Measurements from ENCODE around the gene SPATS2L.

SPATS2L gene

DNA sequence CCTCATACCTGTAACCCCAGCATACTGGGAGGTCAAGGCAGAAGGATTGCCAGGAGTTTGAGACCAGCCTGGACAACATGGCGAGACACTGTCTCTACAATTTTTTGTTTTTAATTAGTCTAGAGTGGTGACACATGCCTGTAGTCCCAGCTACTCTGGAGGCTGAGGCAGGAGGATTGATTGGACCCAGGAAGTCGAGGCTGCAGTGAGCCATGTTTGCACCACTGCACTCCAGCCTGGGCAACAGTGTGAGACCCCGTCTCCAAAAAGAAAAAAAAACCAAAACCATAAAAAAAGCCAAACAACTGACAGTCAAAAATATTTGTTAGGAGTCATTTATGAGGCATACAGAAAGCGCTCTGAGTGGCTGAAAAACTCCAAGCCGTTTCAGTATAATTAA is 107.9 kb downstream of the SPATS2L start:
- no peak overlapping the region for H3K4me3 ChIP-seq (ENCODE audit: low read length in 2 of 2)
- no peak overlapping the region for H3K9ac ChIP-seq (ENCODE audit: low read length in 2 of 2)
- H3K4me1 ChIP-seq (ENCODE audit: control insufficient read depth, insufficient read depth, low read length): no peaks in the 10 kb centered on the region
- no peaks in the 10 kb centered on the region for H3K9me3 ChIP-seq (ENCODE audit: control insufficient read depth in 2 of 2, low read length in 2 of 2)
- no peak overlapping the region for H3K27ac ChIP-seq (ENCODE audit: low read length)
- H3K27me3 ChIP-seq (ENCODE audit: control insufficient read depth in 1 of 2, insufficient read depth in 2 of 2, low read length in 2 of 2): no peaks in the 10 kb centered on the region
- peaks cover 5 to 7% of the 10 kb centered on the region in 2 donors for H3K36me3 ChIP-seq (ENCODE audit: control insufficient read depth in 2 of 2, insufficient read depth in 2 of 2, low read length in 2 of 2)

DNA sequence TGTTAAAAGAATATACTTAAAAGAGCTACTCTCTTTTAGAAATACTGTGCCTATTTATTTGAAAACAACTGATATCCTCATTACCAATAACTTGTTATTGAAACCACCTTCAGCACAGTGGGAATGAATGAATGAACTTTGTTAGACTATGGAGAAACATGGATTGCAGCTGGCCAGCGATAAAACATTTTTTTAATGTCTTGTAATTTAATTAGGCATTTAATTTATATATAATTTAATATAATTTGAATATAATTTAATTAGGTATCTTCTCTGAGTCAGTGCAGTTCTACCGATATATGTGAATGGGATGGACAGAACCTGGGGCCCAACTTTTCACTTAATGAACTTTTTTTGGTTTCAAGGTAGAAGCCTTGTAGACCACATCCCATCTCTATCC is 109.0 kb downstream of the SPATS2L start:
- H3K4me3 ChIP-seq (ENCODE audit: low read length in 2 of 2): no peak overlapping the region
- H3K4me1 ChIP-seq (ENCODE audit: control insufficient read depth, insufficient read depth, low read length): no peaks in the 10 kb centered on the region
- peaks cover 12 to 16% of the 10 kb centered on the region in 2 donors for H3K36me3 ChIP-seq (ENCODE audit: control insufficient read depth in 2 of 2, insufficient read depth in 2 of 2, low read length in 2 of 2)
- no peak overlapping the region for H3K9ac ChIP-seq (ENCODE audit: low read length in 2 of 2)
- H3K27me3 ChIP-seq (ENCODE audit: control insufficient read depth in 1 of 2, insufficient read depth in 2 of 2, low read length in 2 of 2): no peaks in the 10 kb centered on the region
- H3K9me3 ChIP-seq (ENCODE audit: control insufficient read depth in 2 of 2, low read length in 2 of 2): no peaks in the 10 kb centered on the region
- no peak overlapping the region for H3K27ac ChIP-seq (ENCODE audit: low read length)

DNA sequence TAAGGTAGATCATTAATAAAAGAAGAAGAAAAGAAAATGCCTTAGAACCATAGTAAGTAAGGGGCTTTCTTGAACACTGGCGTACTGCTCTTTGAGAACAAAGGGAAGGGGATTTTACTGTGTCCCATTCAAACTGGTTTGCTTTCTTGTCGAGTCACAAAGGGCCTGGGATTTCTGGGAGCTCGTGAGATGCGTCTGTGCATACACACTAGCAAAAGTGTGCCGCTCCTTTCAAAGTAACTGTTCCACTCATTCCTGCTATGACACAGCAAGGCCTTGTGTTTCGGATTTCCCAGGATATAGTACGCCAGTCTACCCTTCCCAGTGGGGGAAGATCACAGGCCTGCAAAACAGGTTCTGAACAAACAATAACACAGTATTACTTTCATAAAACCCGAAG is 110.4 kb downstream of the SPATS2L start:
- H3K9ac ChIP-seq (ENCODE audit: low read length in 2 of 2): no peak overlapping the region
- no peaks in the 10 kb centered on the region for H3K4me1 ChIP-seq (ENCODE audit: control insufficient read depth, insufficient read depth, low read length)
- no peak overlapping the region for H3K4me3 ChIP-seq (ENCODE audit: low read length in 2 of 2)
- H3K27me3 ChIP-seq (ENCODE audit: control insufficient read depth in 1 of 2, insufficient read depth in 2 of 2, low read length in 2 of 2): no peaks in the 10 kb centered on the region
- no peak overlapping the region for H3K27ac ChIP-seq (ENCODE audit: low read length)
- no peaks in the 10 kb centered on the region for H3K9me3 ChIP-seq (ENCODE audit: control insufficient read depth in 2 of 2, low read length in 2 of 2)
- peaks cover 19 to 21% of the 10 kb centered on the region in 2 donors for H3K36me3 ChIP-seq (ENCODE audit: control insufficient read depth in 2 of 2, insufficient read depth in 2 of 2, low read length in 2 of 2)

DNA sequence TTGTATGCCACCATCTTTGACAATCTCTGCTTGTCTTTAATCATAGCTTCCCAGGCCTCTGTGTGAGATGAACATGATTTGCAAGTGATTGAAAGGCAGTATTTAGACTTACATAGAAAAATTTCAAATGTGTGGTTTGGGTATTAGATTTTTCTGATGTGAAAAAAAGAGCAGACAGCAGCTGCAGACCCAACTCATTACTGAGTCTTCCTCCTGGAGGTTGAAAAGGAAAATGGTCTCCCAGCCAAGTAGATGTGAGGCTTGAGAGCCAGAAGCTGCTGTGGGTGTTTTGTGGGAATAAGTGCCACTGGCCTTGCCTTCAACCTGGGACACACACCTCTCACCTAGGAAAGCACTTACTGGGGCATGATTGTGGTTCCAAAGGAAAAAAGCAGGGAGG is 110.9 kb downstream of the SPATS2L start:
- H3K36me3 ChIP-seq (ENCODE audit: control insufficient read depth in 2 of 2, insufficient read depth in 2 of 2, low read length in 2 of 2): peaks cover 19 to 21% of the 10 kb centered on the region in 2 donors
- H3K9ac ChIP-seq (ENCODE audit: low read length in 2 of 2): no peak overlapping the region
- H3K9me3 ChIP-seq (ENCODE audit: control insufficient read depth in 2 of 2, low read length in 2 of 2): no peaks in the 10 kb centered on the region
- no peaks in the 10 kb centered on the region for H3K27me3 ChIP-seq (ENCODE audit: control insufficient read depth in 1 of 2, insufficient read depth in 2 of 2, low read length in 2 of 2)
- H3K27ac ChIP-seq (ENCODE audit: low read length): no peak overlapping the region
- no peak overlapping the region for H3K4me3 ChIP-seq (ENCODE audit: low read length in 2 of 2)
- H3K4me1 ChIP-seq (ENCODE audit: control insufficient read depth, insufficient read depth, low read length): no peaks in the 10 kb centered on the region

DNA sequence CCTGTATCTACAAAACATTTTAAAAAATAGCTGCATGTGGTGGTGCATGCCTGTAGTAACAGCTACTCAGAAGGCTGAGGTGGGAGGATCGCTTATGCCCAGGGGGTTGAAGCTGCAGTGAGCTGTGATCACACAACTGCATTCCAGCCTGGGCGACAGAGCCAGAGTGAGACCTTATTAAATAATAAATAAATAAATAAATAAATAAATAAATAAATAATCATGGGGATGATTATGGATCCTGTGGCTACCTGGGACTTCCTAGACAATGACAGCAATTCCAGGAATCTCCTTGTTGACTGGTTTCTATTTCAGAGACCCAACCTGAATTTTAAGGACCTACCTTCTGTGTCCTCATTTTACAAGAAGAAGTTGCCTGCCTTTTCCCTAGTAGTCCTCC is 111.9 kb downstream of the SPATS2L start:
- no peak overlapping the region for H3K4me3 ChIP-seq (ENCODE audit: low read length in 2 of 2)
- H3K4me1 ChIP-seq (ENCODE audit: control insufficient read depth, insufficient read depth, low read length): no peaks in the 10 kb centered on the region
- no peaks in the 10 kb centered on the region for H3K27me3 ChIP-seq (ENCODE audit: control insufficient read depth in 1 of 2, insufficient read depth in 2 of 2, low read length in 2 of 2)
- no peaks in the 10 kb centered on the region for H3K9me3 ChIP-seq (ENCODE audit: control insufficient read depth in 2 of 2, low read length in 2 of 2)
- no peak overlapping the region for H3K9ac ChIP-seq (ENCODE audit: low read length in 2 of 2)
- no peak overlapping the region for H3K27ac ChIP-seq (ENCODE audit: low read length)
- H3K36me3 ChIP-seq (ENCODE audit: control insufficient read depth in 2 of 2, insufficient read depth in 2 of 2, low read length in 2 of 2): peaks cover 24 to 28% of the 10 kb centered on the region in 2 donors

DNA sequence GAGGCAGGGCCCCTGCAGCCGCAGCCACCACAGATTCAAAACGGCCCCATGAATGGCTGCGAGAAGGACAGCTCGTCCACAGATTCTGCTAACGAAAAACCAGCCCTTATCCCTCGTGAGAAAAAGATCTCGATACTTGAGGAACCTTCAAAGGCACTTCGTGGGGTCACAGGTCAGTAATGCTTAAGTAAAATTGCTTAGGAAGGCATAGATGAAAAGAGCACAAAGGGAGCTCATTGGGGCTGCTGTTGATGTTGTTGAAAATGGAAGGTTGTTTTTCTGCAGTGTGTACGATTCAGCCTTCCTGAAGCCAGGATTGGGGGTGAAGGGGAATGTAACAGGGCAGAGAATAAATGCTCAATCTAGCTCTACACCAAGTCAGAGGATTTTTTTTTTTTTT is 112.8 kb downstream of the SPATS2L start:
- H3K27ac ChIP-seq (ENCODE audit: low read length): no peak overlapping the region
- no peak overlapping the region for H3K4me3 ChIP-seq (ENCODE audit: low read length in 2 of 2)
- H3K27me3 ChIP-seq (ENCODE audit: control insufficient read depth in 1 of 2, insufficient read depth in 2 of 2, low read length in 2 of 2): no peaks in the 10 kb centered on the region
- no peak overlapping the region for H3K9ac ChIP-seq (ENCODE audit: low read length in 2 of 2)
- no peaks in the 10 kb centered on the region for H3K9me3 ChIP-seq (ENCODE audit: control insufficient read depth in 2 of 2, low read length in 2 of 2)
- no peaks in the 10 kb centered on the region for H3K4me1 ChIP-seq (ENCODE audit: control insufficient read depth, insufficient read depth, low read length)
- H3K36me3 ChIP-seq (ENCODE audit: control insufficient read depth in 2 of 2, insufficient read depth in 2 of 2, low read length in 2 of 2): peaks cover 27 to 28% of the 10 kb centered on the region in 2 donors

DNA sequence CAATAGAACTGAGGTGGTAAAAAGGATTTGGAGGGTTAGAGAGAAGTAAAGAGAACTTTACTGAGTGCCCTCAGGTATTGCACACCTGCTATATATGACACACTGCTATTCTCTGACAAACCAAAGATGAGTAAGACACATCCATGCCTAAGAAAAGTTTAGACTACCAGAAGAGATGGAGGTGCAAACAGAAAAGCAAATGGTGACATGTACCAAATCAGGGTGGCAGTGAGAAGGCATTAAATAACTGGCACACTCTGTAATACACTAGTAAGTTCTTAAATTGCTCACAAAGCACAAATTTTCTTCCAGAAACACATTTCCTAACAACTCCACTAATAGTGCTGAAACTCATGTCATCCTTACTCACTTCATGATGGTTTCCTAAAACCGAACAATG is 114.8 kb downstream of the SPATS2L start:
- Histone ChIP-seq H3K27me3 (ENCODE audit: control insufficient read depth in 1 of 2, insufficient read depth in 2 of 2, low read length in 2 of 2) (no peaks in the 10 kb centered on the region), H3K4me1 (ENCODE audit: control insufficient read depth, insufficient read depth, low read length) (no peaks in the 10 kb centered on the region), H3K36me3 (ENCODE audit: control insufficient read depth in 2 of 2, insufficient read depth in 2 of 2, low read length in 2 of 2) (peaks cover 27 to 28% of the 10 kb centered on the region in 2 donors), H3K27ac (ENCODE audit: low read length) (no peak overlapping the region), H3K9me3 (ENCODE audit: control insufficient read depth in 2 of 2, low read length in 2 of 2) (no peaks in the 10 kb centered on the region), H3K9ac (ENCODE audit: low read length in 2 of 2) (no peak overlapping the region), H3K4me3 (ENCODE audit: low read length in 2 of 2) (no peak overlapping the region)

DNA sequence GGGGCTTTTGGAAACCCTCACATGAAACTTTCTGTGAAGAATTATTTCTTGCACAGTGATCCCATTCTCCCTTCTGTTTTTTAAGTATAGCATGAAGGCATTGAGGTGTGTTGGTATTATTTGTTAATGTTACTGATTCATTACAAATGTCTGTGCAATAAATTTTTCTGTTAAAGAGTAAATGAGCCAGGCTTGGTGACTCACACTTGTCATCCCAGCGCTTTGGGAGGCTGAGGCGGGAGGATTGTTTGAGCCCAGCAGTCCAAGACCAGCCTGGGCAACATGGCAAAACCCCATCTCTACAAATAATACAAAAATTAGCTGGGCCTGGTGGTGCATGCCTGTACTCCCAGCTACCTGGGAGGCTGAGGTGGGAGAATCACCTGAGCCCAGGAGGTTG is 115.6 kb downstream of the SPATS2L start:
- H3K4me1 ChIP-seq (ENCODE audit: control insufficient read depth, insufficient read depth, low read length): no peaks in the 10 kb centered on the region

DNA sequence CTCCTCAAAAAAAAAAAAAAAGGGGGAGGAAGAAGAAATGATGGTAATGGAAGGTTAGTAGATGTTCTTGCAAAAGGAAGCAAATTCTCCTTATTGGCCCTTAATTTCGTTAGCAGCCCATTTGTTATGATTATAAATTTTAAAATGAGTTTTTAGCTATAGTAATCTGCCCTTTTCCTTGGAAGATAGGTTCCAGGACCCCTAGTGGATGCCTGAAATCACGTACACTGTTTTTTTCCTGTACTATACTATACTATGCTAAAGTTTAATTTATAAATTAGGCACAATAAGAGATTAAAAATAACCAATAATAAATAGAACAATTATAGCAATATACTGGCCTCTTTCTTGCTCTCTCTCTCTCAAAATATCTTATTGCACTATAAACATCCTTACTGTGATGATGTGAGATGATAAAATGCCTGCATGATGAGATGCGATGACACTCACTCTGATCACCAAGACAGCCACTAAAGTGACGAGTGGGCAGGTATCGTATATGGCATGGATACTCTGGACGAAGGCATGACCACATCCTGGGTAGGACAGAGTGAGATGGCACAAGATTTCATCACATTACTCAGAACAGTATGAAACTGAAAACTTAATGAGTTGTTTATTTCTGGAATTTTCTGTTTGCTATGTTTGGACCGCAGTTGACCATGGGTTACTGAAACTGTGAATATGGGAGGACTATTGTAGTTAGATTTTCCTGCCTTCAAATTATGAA is 116.2 kb downstream of the SPATS2L start:
- Histone ChIP-seq H3K4me1 (ENCODE audit: control insufficient read depth, insufficient read depth, low read length) (no peaks in the 10 kb centered on the region), H3K4me3 (ENCODE audit: low read length in 2 of 2) (no peak overlapping the region), H3K27ac (ENCODE audit: low read length) (no peak overlapping the region), H3K36me3 (ENCODE audit: control insufficient read depth in 2 of 2, insufficient read depth in 2 of 2, low read length in 2 of 2) (peaks cover 24 to 25% of the 10 kb centered on the region in 2 donors), H3K9me3 (ENCODE audit: control insufficient read depth in 2 of 2, low read length in 2 of 2) (no peaks in the 10 kb centered on the region), H3K27me3 (ENCODE audit: control insufficient read depth in 1 of 2, insufficient read depth in 2 of 2, low read length in 2 of 2) (no peaks in the 10 kb centered on the region), H3K9ac (ENCODE audit: low read length in 2 of 2) (no peak overlapping the region)

More for the DNA sequence above, 115.6 kb downstream of the SPATS2L start:
- H3K9me3 ChIP-seq (ENCODE audit: control insufficient read depth in 2 of 2, low read length in 2 of 2): no peaks in the 10 kb centered on the region
- no peak overlapping the region for H3K4me3 ChIP-seq (ENCODE audit: low read length in 2 of 2)
- H3K36me3 ChIP-seq (ENCODE audit: control insufficient read depth in 2 of 2, insufficient read depth in 2 of 2, low read length in 2 of 2): peaks cover 25 to 26% of the 10 kb centered on the region in 2 donors
- no peaks in the 10 kb centered on the region for H3K27me3 ChIP-seq (ENCODE audit: control insufficient read depth in 1 of 2, insufficient read depth in 2 of 2, low read length in 2 of 2)
- H3K27ac ChIP-seq (ENCODE audit: low read length): no peak overlapping the region
- no peak overlapping the region for H3K9ac ChIP-seq (ENCODE audit: low read length in 2 of 2)

DNA sequence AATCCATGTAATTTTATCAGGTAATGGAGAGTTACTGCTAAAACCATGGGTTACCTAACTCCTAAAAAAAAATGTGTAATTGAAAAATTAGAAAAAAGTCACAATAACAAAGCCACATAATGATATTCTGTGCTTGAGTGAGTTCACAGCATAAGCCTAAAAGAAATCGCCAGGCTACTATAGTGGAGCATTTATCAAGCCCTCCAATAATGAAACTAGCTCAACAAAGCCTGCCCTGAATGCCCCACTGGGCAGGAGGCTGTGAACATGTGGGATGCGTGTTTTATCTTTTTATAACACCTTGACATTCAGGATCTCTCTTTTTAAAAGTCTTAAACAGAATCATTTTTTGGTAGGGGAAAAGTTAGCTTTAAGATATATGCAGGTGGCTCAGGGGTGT is 117.0 kb downstream of the SPATS2L start:
- no peak overlapping the region for H3K27ac ChIP-seq (ENCODE audit: low read length)
- H3K4me1 ChIP-seq (ENCODE audit: control insufficient read depth, insufficient read depth, low read length): no peaks in the 10 kb centered on the region
- peaks cover 25 to 30% of the 10 kb centered on the region in 2 donors for H3K36me3 ChIP-seq (ENCODE audit: control insufficient read depth in 2 of 2, insufficient read depth in 2 of 2, low read length in 2 of 2)
- H3K27me3 ChIP-seq (ENCODE audit: control insufficient read depth in 1 of 2, insufficient read depth in 2 of 2, low read length in 2 of 2): no peaks in the 10 kb centered on the region
- H3K9me3 ChIP-seq (ENCODE audit: control insufficient read depth in 2 of 2, low read length in 2 of 2): no peaks in the 10 kb centered on the region
- no peak overlapping the region for H3K9ac ChIP-seq (ENCODE audit: low read length in 2 of 2)
- no peak overlapping the region for H3K4me3 ChIP-seq (ENCODE audit: low read length in 2 of 2)

DNA sequence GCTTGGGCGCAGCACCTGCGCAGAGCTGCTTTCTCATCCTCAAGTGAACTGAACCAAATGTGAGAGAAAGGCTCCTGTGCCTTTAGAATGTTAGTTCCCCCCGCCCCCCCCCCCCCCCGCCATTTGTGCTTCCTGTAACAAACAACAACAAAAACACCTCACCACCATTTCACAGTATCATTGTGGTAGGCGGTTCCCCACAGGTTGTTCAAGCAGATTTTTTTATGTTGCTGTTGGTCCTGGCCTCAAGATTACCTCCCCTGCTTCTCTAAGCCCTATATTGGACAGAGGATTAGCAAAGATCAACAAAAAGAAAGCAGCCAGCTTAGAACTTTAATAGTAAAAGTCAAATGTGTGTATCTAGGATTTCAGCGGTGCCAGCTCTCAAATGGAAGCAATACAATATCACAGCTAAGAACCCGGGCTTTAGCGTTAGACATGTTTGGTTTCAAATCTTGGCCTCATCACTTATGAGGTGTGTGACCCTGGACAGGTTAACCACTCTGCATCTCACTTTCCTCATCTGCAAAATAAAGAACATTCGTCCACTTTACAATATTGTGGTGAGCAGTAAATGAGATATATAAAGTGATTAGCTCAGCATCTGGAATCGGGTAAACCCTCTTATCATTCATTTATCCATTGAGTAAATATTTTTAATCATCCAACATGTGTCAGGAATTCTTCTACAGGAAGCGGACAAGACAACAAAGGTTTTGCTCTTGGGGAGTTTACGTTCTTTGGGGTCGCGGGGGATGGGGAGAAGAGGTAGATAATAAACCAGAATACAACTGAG is 118.7 kb downstream of the SPATS2L start:
- H3K9ac ChIP-seq (ENCODE audit: low read length in 2 of 2): no peak overlapping the region
- H3K27me3 ChIP-seq (ENCODE audit: control insufficient read depth in 1 of 2, insufficient read depth in 2 of 2, low read length in 2 of 2): no peaks in the 10 kb centered on the region
- peaks cover 18 to 19% of the 10 kb centered on the region in 2 donors for H3K36me3 ChIP-seq (ENCODE audit: control insufficient read depth in 2 of 2, insufficient read depth in 2 of 2, low read length in 2 of 2)

More for the DNA sequence above, 118.7 kb downstream of the SPATS2L start:
- Histone ChIP-seq H3K9me3 (ENCODE audit: control insufficient read depth in 2 of 2, low read length in 2 of 2) (no peaks in the 10 kb centered on the region), H3K4me1 (ENCODE audit: control insufficient read depth, insufficient read depth, low read length) (no peaks in the 10 kb centered on the region), H3K27ac (ENCODE audit: low read length) (no peak overlapping the region), H3K4me3 (ENCODE audit: low read length in 2 of 2) (no peak overlapping the region)

Data from stomach smooth muscle (tissue), 2 donors.